Measurements from ENCODE around the gene HDAC4. TPM values are rescaled to one million over a fixed set of nuclear protein-coding genes. Genes with fewer than 3 reads are reported as not detected.
A peak's percentile ranks its signal among the peaks of the same experiment; 100 is the strongest.

The HDAC4 gene
- total RNA-seq, 1 experiment from 2014 or later, result 47.6 TPM

- ChIA-PET POLR2A (no interaction called here), CTCF (no interaction called here), RAD21 (ENCODE audit: low non-redundant PET in 1 of 2, low total read pairs in 2 of 2, uncharacterized antibody in 2 of 2, unreplicated experiment in 2 of 2) (no interaction called here)
- no peak overlapping the region for H3K9ac ChIP-seq (ENCODE audit: low read length)
- no peak for TF ChIP-seq ZFX (IDR thresholded peaks at IDR 0.05)
- no peak for TF ChIP-seq ZNF274 (IDR thresholded peaks at IDR 0.05; ENCODE audit: low read depth, low read length)
- TF ChIP-seq REST (IDR thresholded peaks at IDR 0.05; ENCODE audit: low read depth), result no peak
- no peak for TF ChIP-seq EGR1 (IDR thresholded peaks at IDR 0.05; ENCODE audit: low read depth)
- no peak for TF ChIP-seq CEBPB (IDR thresholded peaks at IDR 0.05; ENCODE audit: low read depth)
- no peak for TF ChIP-seq ELF1 (IDR thresholded peaks at IDR 0.05; ENCODE audit: borderline replicate concordance, low read depth)
- TF ChIP-seq SP1 (IDR thresholded peaks at IDR 0.05; ENCODE audit: low read depth), result no peak
- no peak for TF ChIP-seq SRF (IDR thresholded peaks at IDR 0.05; ENCODE audit: low read depth)
- TF ChIP-seq TCF7L2 (IDR thresholded peaks at IDR 0.05; ENCODE audit: borderline replicate concordance, extremely low read depth, insufficient read depth, insufficient read length), result no peak
- TF ChIP-seq CBX3 (IDR thresholded peaks at IDR 0.05; ENCODE audit: low read depth), result no peak
- TF ChIP-seq RAD21 (IDR thresholded peaks at IDR 0.05; ENCODE audit: low read depth), result no peak
- no peak for TF ChIP-seq FOSL1 (IDR thresholded peaks at IDR 0.05; ENCODE audit: low read depth)
- no peak for TF ChIP-seq ATF3 (IDR thresholded peaks at IDR 0.05)
- no peak for TF ChIP-seq CTCF (IDR thresholded peaks at IDR 0.05 in 2 of 3, conservative IDR thresholded peaks at IDR 0.05 in 1 of 3; ENCODE audit: borderline replicate concordance in 1 of 3, insufficient read depth in 1 of 3, low read depth in 2 of 3, low read length in 2 of 3)
- no peak for TF ChIP-seq SIN3A (IDR thresholded peaks at IDR 0.05; ENCODE audit: low read depth)
- TF ChIP-seq YY1 (IDR thresholded peaks at IDR 0.05; ENCODE audit: extremely low read depth, insufficient replicate concordance, low read depth, low read length), result no peak
- ATAC-seq (peak; percentile 65), DNase-seq (ENCODE audit: low read depth, low spot score) (no peak)
- H3K4me3 ChIP-seq (replicated peaks in 1 of 2; ENCODE audit: low read depth in 1 of 2, low read length in 2 of 2), result no peak overlapping the region
- no peaks in the 10 kb centered on the region for H3K79me2 ChIP-seq (ENCODE audit: insufficient read depth, low read length)
- intact Hi-C loops (cut with micrococcal nuclease), result no loop called here
- no peaks in the 10 kb centered on the region for H3K9me2 ChIP-seq (ENCODE audit: insufficient read depth)
- H2AFZ ChIP-seq (ENCODE audit: low read depth, low read length, poor library complexity, severe bottlenecking), result no peak overlapping the region
- no peak overlapping the region for H3K27ac ChIP-seq (ENCODE audit: low read depth, low read length)
- no peaks in the 10 kb centered on the region for H4K20me1 ChIP-seq (ENCODE audit: insufficient read depth)
- H3K9me3 ChIP-seq (ENCODE audit: control insufficient read depth in 1 of 2, insufficient read depth in 1 of 2, low read depth in 1 of 2, low read length in 2 of 2), result no peaks in the 10 kb centered on the region
- no peak overlapping the region for H3K4me2 ChIP-seq (ENCODE audit: low read length)
- H3K36me3 ChIP-seq (ENCODE audit: control insufficient read depth in 1 of 2, insufficient read depth in 2 of 2, low read length in 2 of 2), result no peaks in the 10 kb centered on the region
- BruUV-seq (replicated peaks), result no TSS peak
- H3K4me1 ChIP-seq (ENCODE audit: control insufficient read depth in 1 of 2, insufficient read depth in 2 of 2, low read length in 2 of 2), result peaks cover 0 to 6% of the 10 kb centered on the region in 2 experiments; a peak in 2 of 4 replicates
- H3K27me3 ChIP-seq (ENCODE audit: insufficient read depth, low read length), result peaks cover 28% of the 10 kb centered on the region
Measured at GRCh38 chr2:239006622-239007285, 394.1 kb downstream of the HDAC4 start.
